Retinal pigment epithelial cell (primary cell): ENCODE results near the gene AAR2.
A peak's percentile ranks its signal among the peaks of the same experiment; 100 is the strongest.

ENCODE experiments used
- DNase-seq: peaks from one replicate; pipeline ENCODE4 v3.0.0-alpha.2; 2010; ENCODE audit warnings: low read depth
- H3K4me3 ChIP-seq: 2 replicates; pipeline ENCODE4 v1.5.1; 2011; ENCODE audit warnings: mild to moderate bottlenecking, low read length, control low read depth, moderate library complexity
- CTCF ChIP-seq: conservative IDR thresholded peaks from 2 replicates; pipeline ENCODE4 v1.5.1; 2011; ENCODE audit warnings: low read depth, low read length, control low read depth, inconsistent platforms

The AAR2 gene

GRCh38 chr20:36272547-36273220, 36.4 kb downstream of the AAR2 start:
- no peak for TF ChIP-seq CTCF
- H3K4me3 ChIP-seq, result no peak overlapping the region

GRCh38 chr20:36273414-36274180, 37.3 kb downstream of the AAR2 start:
- DNase-seq, result peak; percentile 0
- no peak overlapping the region for H3K4me3 ChIP-seq
- peak; percentile 47 for TF ChIP-seq CTCF

More at GRCh38 chr20:36272547-36273220, 36.4 kb downstream of the AAR2 start:
- DNase-seq, result no peak

- TF ChIP-seq CTCF, result no peak
- no peak for DNase-seq
- H3K4me3 ChIP-seq, result no peak overlapping the region
These were observed 38.0 kb downstream of the AAR2 start for GRCh38 chr20:36274181-36274841.

DNA sequence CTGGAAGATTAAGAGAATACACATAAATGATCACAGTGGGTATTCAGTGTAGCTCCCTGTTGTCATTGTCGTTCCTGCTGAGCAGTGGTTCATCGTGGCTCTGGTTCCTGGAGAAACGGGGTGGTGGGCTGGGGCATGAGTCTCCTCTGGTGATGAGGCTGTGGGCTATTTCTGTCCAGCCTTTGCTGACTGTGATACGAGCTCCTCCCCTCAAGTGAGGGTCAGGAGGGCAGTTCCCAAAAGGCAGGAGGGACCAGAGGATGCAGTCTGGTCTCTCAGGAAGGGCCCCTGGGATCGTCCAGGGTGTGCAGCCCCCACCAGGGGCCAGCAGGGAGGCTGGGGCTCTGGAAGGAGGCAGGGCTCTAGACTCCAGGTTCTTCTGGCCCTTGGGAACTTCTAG, 38.7 kb downstream of the AAR2 start:
- no peak for TF ChIP-seq CTCF
- no peak for DNase-seq

DNA sequence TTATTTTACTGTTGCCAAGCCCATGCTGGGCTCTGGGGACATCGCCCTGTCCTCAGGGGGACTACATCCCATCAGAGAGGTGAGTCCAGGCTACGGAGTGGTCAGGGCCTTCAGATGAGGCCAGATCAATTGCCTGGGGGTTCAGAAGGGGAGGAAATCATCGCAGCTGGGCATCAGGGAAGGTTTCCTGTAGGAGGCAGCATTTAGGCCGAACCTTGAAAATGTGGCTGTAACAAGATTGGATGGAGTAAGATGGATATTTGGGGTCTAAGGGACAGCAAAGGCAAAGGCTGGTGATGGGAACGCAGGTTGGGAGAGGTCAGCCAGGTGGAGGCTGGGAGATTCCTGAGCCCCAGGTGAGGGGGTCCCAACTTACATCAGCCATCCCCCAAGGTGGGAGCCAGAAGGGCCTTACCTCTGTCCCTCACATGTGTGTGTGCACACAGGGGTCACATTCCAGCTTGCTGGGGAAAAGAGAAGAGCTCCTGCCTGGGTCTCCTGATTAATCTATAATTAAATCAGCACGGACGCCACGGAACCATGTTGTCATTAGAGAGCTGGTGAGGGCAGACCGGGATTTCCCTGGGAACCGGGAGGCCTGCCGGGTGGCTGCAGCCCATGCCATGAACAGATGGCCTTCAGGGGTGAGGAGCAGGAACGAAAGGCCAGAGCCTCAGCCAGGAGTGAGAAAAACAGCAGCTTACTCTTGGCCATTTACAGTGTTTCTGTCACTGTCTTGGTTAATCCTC, 39.3 kb downstream of the AAR2 start:
- DNase-seq, result no peak
- no peak overlapping the region for H3K4me3 ChIP-seq
- TF ChIP-seq CTCF, result no peak

More for the DNA sequence above, 38.7 kb downstream of the AAR2 start:
- no peak overlapping the region for H3K4me3 ChIP-seq

- no peak overlapping the region for H3K4me3 ChIP-seq
- DNase-seq, result no peak
- no peak for TF ChIP-seq CTCF
These were observed 41.3 kb downstream of the AAR2 start for GRCh38 chr20:36277546-36277945.
